Thoracic aorta (tissue), 2 donors: ENCODE measurements around the gene CEP95. TPM values are rescaled to one million over a fixed set of nuclear protein-coding genes. Genes with fewer than 3 reads are reported as not detected.

Experiments
- ATAC-seq: fragments of 150-250 bp; one replicate; pipeline ENCODE4 v1.8.0; 2017; ENCODE audit warnings: low read depth; ENCODE audit not compliant: insufficient number of reproducible peaks, low FRiP score
- DNase-seq: peaks from one replicate; pipeline ENCODE4 v3.0.0-alpha.2; 2020; ENCODE audit warnings: low spot score
- H3K27ac ChIP-seq, 2 donors: fragments of 200-600 bp; sonication (generic); 1 replicate in 1 of 2; 2 replicates in 1 of 2; pipeline ENCODE4 v1.5.1; 2016; ENCODE audit warnings: mild to moderate bottlenecking in 2 of 2, moderate library complexity in 2 of 2
- H3K27me3 ChIP-seq: fragments of 200-600 bp; sonication (generic); replicated peaks from 2 replicates; pipeline ENCODE4 v1.6.0; 2016; ENCODE audit warnings: mild to moderate bottlenecking; ENCODE audit not compliant: insufficient read depth
- H3K36me3 ChIP-seq: fragments of 200-600 bp; sonication (generic); one replicate; pipeline ENCODE4 v1.5.1; 2016
- H3K4me1 ChIP-seq, 2 donors: fragments of 200-600 bp; sonication (generic); 1 replicate in 1 of 2; 2 replicates in 1 of 2; pipeline versions ENCODE4 v1.5.1 to v1.6.0; 2016; ENCODE audit warnings: low read depth in 2 of 2, mild to moderate bottlenecking in 1 of 2; ENCODE audit not compliant: control insufficient read depth in 1 of 2
- H3K4me3 ChIP-seq: fragments of 200-600 bp; sonication (generic); 2 replicates; pipeline ENCODE4 v1.5.1; 2016; ENCODE audit warnings: mild to moderate bottlenecking
- H3K9me3 ChIP-seq: fragments of 200-600 bp; sonication (generic); 2 replicates; pipeline ENCODE4 v1.5.1; 2016
- CTCF ChIP-seq: fragments of 200-600 bp; sonication (generic); IDR thresholded peaks from one replicate; pipeline ENCODE4 v1.5.1; 2019; ENCODE audit warnings: antibody characterized with exemption
- total RNA-seq, 2 donors: library from RNA; depleted of rRNA; stranded (reverse); fragments of >200 nt; gene quantifications; one replicate each; pipeline versions ENCODE4 v1.1.0 to v1.2.3, GENCODE V29; 2016

The CEP95 gene
- total RNA-seq, 2 donors from 2014 or later = 39.2 to 65.1 TPM

- Histone ChIP-seq H3K27ac (no peak overlapping the region), H3K36me3 (no peaks in the 10 kb centered on the region), H3K4me1 (no peaks in the 10 kb centered on the region), H3K4me3 (no peak overlapping the region), H3K27me3 (no peaks in the 10 kb centered on the region), H3K9me3 (no peaks in the 10 kb centered on the region)
- no peak for TF ChIP-seq CTCF
- DNase-seq = no peak
- no peak for ATAC-seq
These were observed 34.2 kb upstream of the CEP95 start for GRCh38 chr17:64472564-64472963.

- no peak for TF ChIP-seq CTCF
- no peak overlapping the region for H3K27ac ChIP-seq
- no peaks in the 10 kb centered on the region for H3K27me3 ChIP-seq
- no peaks in the 10 kb centered on the region for H3K4me1 ChIP-seq
- H3K36me3 ChIP-seq = peaks cover 2% of the 10 kb centered on the region
- no peak for ATAC-seq
- H3K9me3 ChIP-seq = no peaks in the 10 kb centered on the region
- no peak for DNase-seq
- H3K4me3 ChIP-seq = no peak overlapping the region
These were observed 28.9 kb upstream of the CEP95 start for GRCh38 chr17:64477849-64478248.

DNA sequence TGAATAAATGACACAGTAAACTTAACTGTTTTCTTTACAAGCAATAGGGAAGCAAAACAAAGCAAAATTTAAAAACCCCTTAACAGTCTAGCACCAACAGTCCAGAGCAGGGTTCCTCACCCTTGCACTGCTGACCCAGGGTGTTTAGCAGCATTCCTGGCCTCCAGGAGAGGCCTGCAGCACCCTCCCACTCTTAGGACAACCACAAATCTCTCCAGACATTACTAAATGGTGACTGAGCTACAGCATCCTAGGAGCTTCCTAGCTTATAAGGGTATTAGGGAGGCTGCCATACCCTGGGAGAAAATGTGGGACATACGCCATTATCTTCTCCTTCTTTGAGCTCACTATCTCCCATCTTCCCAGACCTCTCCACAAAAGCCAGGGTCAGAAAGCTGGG lies 25.8 kb upstream of the CEP95 start:
- no peak for TF ChIP-seq CTCF
- H3K27me3 ChIP-seq = no peaks in the 10 kb centered on the region
- H3K27ac ChIP-seq = no peak overlapping the region
- no peak overlapping the region for H3K4me3 ChIP-seq
- no peaks in the 10 kb centered on the region for H3K9me3 ChIP-seq
- H3K4me1 ChIP-seq = no peaks in the 10 kb centered on the region
- DNase-seq (no peak), ATAC-seq (no peak)
- H3K36me3 ChIP-seq = peaks cover 8% of the 10 kb centered on the region

GRCh38 chr17:64484380-64484779 lies 22.4 kb upstream of the CEP95 start:
- no peak for ATAC-seq
- no peak overlapping the region for H3K27ac ChIP-seq
- H3K4me3 ChIP-seq = no peak overlapping the region
- peaks cover 8% of the 10 kb centered on the region for H3K36me3 ChIP-seq
- no peak for DNase-seq
- TF ChIP-seq CTCF = no peak
- no peaks in the 10 kb centered on the region for H3K4me1 ChIP-seq
- no peaks in the 10 kb centered on the region for H3K27me3 ChIP-seq
- H3K9me3 ChIP-seq = no peaks in the 10 kb centered on the region

DNA sequence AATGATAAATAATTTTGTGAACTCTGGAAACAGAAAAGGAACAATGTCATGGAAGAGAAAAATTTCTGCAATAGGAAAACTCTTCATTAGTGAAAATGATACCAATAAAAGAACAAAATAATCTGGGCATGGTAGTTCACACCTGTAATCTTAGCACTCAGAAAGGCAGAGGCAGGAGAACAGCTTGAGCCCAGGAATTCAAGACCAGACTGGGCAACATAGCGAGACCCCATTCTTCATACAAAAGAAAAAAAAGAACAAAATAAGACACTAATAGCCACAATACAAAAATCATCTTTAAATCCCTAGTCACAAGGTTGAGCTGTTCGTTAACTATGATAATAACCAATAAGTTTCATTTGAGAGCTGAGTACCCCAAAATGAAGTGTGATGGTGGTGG lies 18.5 kb upstream of the CEP95 start:
- H3K36me3 ChIP-seq = peaks cover 21% of the 10 kb centered on the region
- TF ChIP-seq CTCF = no peak
- no peaks in the 10 kb centered on the region for H3K4me1 ChIP-seq
- H3K4me3 ChIP-seq = no peak overlapping the region
- DNase-seq (no peak), ATAC-seq (no peak)
- H3K27me3 ChIP-seq = no peaks in the 10 kb centered on the region
- H3K9me3 ChIP-seq = no peaks in the 10 kb centered on the region
- no peak overlapping the region for H3K27ac ChIP-seq
